ENCODE data around the gene RBFOX1.

The RBFOX1 gene

DNA sequence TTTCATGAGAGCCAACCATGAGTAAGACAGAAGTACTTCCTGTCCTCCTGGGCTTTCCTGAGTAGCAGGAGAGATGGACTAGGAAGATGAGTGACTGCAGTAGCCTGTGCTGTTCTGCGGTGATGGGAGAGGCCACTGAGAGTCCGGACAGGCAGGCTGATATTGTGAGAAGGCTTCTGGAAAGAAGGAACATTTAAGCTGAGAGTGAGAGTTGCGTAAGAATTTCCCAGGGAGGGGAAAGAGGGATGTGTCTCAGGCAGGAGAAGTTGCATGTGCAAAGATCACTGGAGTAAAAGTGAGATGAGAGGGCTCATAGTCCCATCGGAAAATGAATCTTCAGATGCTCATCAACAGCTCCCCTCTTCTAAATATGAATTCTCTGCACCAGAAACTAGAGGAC lies 258.3 kb downstream of the RBFOX1 start:
- TF ChIP-seq, protein P1, sequence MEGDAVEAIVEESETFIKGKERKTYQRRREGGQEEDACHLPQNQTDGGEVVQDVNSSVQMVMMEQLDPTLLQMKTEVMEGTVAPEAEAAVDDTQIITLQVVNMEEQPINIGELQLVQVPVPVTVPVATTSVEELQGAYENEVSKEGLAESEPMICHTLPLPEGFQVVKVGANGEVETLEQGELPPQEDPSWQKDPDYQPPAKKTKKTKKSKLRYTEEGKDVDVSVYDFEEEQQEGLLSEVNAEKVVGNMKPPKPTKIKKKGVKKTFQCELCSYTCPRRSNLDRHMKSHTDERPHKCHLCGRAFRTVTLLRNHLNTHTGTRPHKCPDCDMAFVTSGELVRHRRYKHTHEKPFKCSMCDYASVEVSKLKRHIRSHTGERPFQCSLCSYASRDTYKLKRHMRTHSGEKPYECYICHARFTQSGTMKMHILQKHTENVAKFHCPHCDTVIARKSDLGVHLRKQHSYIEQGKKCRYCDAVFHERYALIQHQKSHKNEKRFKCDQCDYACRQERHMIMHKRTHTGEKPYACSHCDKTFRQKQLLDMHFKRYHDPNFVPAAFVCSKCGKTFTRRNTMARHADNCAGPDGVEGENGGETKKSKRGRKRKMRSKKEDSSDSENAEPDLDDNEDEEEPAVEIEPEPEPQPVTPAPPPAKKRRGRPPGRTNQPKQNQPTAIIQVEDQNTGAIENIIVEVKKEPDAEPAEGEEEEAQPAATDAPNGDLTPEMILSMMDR (conservative IDR thresholded peaks at IDR 0.05; ENCODE audit: low read depth, low read length): no peak
- no peak for DNase-seq (ENCODE audit: low read depth)
- no peak overlapping the region for H3K4me3 ChIP-seq (ENCODE audit: low read length)

DNA sequence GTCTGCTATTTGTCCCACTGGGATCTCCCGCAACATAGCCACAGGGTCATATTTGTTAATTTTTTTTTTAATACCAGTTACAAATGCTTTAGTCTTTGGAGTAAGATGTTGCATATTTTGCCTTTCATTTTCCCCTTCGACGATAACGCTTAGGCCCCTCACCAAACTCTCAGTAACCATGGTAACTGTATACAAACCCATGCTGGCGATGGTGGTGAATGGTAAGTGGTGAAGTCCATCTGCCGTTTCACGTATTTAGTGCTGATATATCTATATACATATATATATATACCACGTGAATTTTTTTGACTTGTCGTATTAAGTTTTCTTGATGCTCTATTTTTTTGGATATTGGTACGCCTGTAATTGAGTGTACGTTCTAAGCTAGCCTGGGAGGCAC lies 263.7 kb downstream of the RBFOX1 start:
- TF ChIP-seq, protein P1 (conservative IDR thresholded peaks at IDR 0.05; ENCODE audit: low read depth, low read length): no peak
- DNase-seq (ENCODE audit: low read depth): no peak
- H3K4me3 ChIP-seq (ENCODE audit: low read length): no peak overlapping the region

DNA sequence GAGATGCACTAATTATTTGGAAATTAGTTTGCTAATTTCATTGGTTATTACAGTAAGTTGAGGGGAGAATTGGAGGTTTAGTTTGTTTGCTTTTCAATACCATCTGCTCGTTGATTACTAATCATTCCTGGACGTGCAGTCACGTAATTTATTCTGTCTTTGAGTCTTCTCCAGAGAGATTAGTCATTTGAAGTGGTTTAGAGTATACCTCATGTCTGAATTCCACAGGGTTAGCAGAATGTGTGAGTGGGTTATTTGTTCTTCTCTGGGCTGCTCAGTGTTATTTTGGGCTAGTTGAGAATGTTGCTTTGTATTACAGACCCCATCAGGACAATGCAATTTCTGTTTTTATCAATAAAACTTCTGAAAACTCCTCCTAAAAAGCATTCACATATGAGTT lies 265.0 kb downstream of the RBFOX1 start:
- H3K4me3 ChIP-seq (ENCODE audit: low read length): no peak overlapping the region
- TF ChIP-seq, protein P1 (conservative IDR thresholded peaks at IDR 0.05; ENCODE audit: low read depth, low read length): no peak
- DNase-seq (ENCODE audit: low read depth): no peak

DNA sequence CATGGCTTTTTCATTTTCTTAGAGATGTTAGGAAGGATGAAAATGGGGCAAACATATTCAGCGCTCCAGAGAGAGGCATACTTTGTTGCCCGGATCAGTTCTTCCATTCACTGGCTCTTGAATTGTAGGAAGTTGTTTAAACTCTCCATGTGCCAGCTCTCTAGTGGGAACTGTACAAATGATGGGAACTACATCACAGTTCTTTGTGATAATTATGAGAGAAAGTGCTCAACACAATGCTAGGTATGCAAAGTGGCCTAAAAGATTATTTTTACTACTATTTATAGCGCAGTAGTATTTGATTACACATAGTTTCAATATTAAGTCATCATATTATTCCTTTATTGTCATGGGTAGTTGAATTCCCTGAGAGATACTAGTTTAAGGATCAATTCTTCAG lies 268.5 kb downstream of the RBFOX1 start:
- TF ChIP-seq, protein P1 (conservative IDR thresholded peaks at IDR 0.05; ENCODE audit: low read depth, low read length): no peak
- no peak overlapping the region for H3K4me3 ChIP-seq (ENCODE audit: low read length)
- DNase-seq (ENCODE audit: low read depth): no peak

DNA sequence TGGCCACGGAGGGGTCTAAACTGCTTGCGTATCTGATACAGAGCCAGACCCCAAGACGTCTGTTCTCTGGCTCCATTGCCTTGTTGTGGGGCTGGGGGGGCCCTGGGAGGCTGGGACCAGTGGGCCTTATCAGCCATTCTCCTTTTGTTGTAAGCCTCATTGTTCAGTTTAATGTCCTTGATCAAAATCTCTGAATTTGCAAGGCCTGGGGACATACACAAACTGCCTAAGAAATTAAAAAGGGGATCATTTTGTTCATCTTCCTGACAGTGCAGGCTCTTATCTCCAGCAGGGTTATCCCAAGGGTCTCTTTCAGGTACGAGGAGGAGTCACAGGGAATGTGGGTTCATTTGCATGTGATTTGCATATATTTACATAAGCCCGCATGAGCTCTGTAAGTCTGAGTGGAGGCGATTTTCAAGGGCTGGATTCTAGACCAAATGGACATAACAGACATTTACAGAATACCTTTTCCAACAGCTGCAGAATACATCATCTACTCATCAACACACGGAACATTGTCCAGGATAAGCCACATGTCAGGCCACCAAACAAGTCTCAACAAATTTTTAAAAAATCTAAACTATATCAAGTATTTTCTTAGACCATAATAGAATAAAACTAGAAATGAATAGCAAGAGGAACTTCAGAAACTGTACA lies 269.8 kb downstream of the RBFOX1 start:
- TF ChIP-seq, protein P1 (conservative IDR thresholded peaks at IDR 0.05; ENCODE audit: low read depth, low read length): no peak
- no peak for DNase-seq (ENCODE audit: low read depth)
- no peak overlapping the region for H3K4me3 ChIP-seq (ENCODE audit: low read length)

DNA sequence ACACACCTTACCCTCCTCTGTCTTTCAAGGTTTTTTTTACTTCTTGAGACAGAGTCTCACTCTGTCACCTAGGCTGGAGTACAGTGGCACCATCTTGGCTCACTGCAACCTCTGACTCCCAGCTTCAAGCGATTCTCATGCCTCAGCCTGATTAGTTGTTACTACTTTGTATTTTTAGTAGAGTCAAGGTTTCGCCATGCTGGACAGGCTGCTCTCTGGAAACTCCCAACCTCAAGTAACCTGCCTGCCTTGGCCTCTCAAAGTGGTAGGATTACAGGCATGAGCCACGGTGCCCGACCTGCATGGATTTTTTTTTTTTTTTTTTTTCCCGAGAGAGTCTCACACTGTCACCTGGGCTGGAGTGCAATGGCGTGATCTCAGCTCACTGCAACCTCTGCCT lies 273.2 kb downstream of the RBFOX1 start:
- TF ChIP-seq, protein P1 (conservative IDR thresholded peaks at IDR 0.05; ENCODE audit: low read depth, low read length): no peak
- no peak overlapping the region for H3K4me3 ChIP-seq (ENCODE audit: low read length)

DNA sequence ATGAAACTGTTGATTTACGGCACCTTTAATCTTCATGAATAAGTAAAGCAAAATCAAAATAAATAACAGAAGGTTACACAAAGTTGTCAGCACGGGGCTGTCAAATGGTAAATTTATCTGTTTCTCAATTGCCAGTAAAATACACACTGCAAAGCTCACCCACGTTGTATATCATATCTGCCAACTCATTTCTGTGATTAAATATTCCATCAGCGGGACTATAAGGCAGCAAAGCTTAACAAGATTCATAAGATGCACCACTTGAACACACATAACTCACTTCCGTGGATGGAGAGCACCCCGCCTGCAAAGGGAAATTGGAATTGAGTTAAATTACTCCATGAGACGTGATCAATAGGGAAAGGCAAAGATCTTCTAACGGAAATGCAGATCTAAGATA lies 280.0 kb downstream of the RBFOX1 start:
- TF ChIP-seq, protein P1 (conservative IDR thresholded peaks at IDR 0.05; ENCODE audit: low read depth, low read length): no peak
- H3K4me3 ChIP-seq (ENCODE audit: low read length): no peak overlapping the region
- no peak for DNase-seq (ENCODE audit: low read depth)

More for the DNA sequence above, 273.2 kb downstream of the RBFOX1 start:
- DNase-seq (ENCODE audit: low read depth): no peak
